HepG2 (cell line): ENCODE data around the gene C6orf136.

Experiments
- POLR2AphosphoS5 ChIP-seq: IDR thresholded peaks from 2 replicates; pipeline ENCODE4 v1.6.1; 2012; ENCODE audit warnings: low read depth, low read length
- ZNF124 ChIP-seq: sonication (generic); formaldehyde crosslinking; IDR thresholded peaks from 2 replicates; pipeline ENCODE4 v1.4.0; 2020; ENCODE audit warnings: missing genetic modification reagents
- ZNF547 ChIP-seq: sonication (generic); formaldehyde crosslinking; IDR thresholded peaks from 2 replicates; pipeline ENCODE4 v1.5.1; 2020; ENCODE audit warnings: mild to moderate bottlenecking, missing genetic modification reagents

GRCh38 chr6:30611856-30612194 is 35.1 kb upstream of the C6orf136 start:
- no peak for TF ChIP-seq ZNF547 (CRISPR knock-in tag)
- TF ChIP-seq ZNF124 = no peak
- TF ChIP-seq POLR2AphosphoS5 = no peak
